ENCODE data around the gene ZYG11B. TPM values are rescaled to one million over a fixed set of nuclear protein-coding genes. Genes with fewer than 3 reads are reported as not detected.

Gene ZYG11B
- total and polyA plus RNA-seq, 9 of the 15 experiments (the other 6 are each of a cell fraction or from before 2014, with no cell fraction given) = 4.9 to 22.2 (median 12.2) TPM

- TF ChIP-seq NELFE (IDR thresholded peaks at IDR 0.05; ENCODE audit: insufficient read depth, insufficient read length) = no peak
- TF ChIP-seq MAFG (tag; conservative IDR thresholded peaks at IDR 0.05) = no peak
- no peak for TF ChIP-seq ZNF253 (CRISPR knock-in tag; conservative IDR thresholded peaks at IDR 0.05)
- peak; percentile 79 for TF ChIP-seq CREM (IDR thresholded peaks at IDR 0.05; ENCODE audit: low read depth)
- TF ChIP-seq FOXP1 (CRISPR knock-in tag; IDR thresholded peaks at IDR 0.05) = peak; percentile 96
- peak; percentile 94 for TF ChIP-seq LCOR (CRISPR knock-in tag; IDR thresholded peaks at IDR 0.05)
- TF ChIP-seq USF1 (CRISPR knock-in tag; IDR thresholded peaks at IDR 0.05) = peak; percentile 96
- peak; percentile 79 for TF ChIP-seq TRIM28 (IDR thresholded peaks at IDR 0.05)
- TF ChIP-seq NBN (IDR thresholded peaks at IDR 0.05; ENCODE audit: low read depth) = peak; percentile 37; the same call in 1 of the 2 replicates
- TF ChIP-seq PREB (CRISPR knock-in tag; IDR thresholded peaks at IDR 0.05) = no peak
- TF ChIP-seq E2F8 (IDR thresholded peaks at IDR 0.05; ENCODE audit: low read depth, partially characterized antibody) = no peak
- peak; percentile 94 for TF ChIP-seq PHF8 (IDR thresholded peaks at IDR 0.05; ENCODE audit: borderline replicate concordance, low read length)
- no peak; the same call in 1 of the 2 replicates for TF ChIP-seq MIER1 (IDR thresholded peaks at IDR 0.05; ENCODE audit: low read depth)
- no peak; the same call in 1 of the 2 replicates for TF ChIP-seq GABPA (tag; conservative IDR thresholded peaks at IDR 0.05; ENCODE audit: low read depth)
- no peak for TF ChIP-seq ATF1 (CRISPR knock-in tag; IDR thresholded peaks at IDR 0.05)
- peak; percentile 84 for TF ChIP-seq ATF1 (tag; IDR thresholded peaks at IDR 0.05)
- TF ChIP-seq ZNF668 (CRISPR knock-in tag; IDR thresholded peaks at IDR 0.05) = no peak
- peak; percentile 79 for TF ChIP-seq ZNF143 (CRISPR knock-in tag; IDR thresholded peaks at IDR 0.05)
- TF ChIP-seq L3MBTL2 (IDR thresholded peaks at IDR 0.05) = peak; percentile 99
- TF ChIP-seq ZNF764 (CRISPR knock-in tag; IDR thresholded peaks at IDR 0.05; ENCODE audit: low read depth) = no peak
- TF ChIP-seq RCOR1 (IDR thresholded peaks at IDR 0.05; ENCODE audit: borderline replicate concordance in 1 of 2, low read depth in 2 of 2, low read length in 2 of 2) = peak in 1 of 2 experiments; percentile 70; a peak in 2 of 4 replicates
- no peak for TF ChIP-seq MTA1 (IDR thresholded peaks at IDR 0.05; ENCODE audit: borderline replicate concordance)
- no peak for TF ChIP-seq NFYB (IDR thresholded peaks at IDR 0.05; ENCODE audit: extremely low read depth, insufficient read length)
- TF ChIP-seq MEIS2 (IDR thresholded peaks at IDR 0.05; ENCODE audit: partially characterized antibody) = peak; percentile 28
- TF ChIP-seq ZNF589 (CRISPR knock-in tag; IDR thresholded peaks at IDR 0.05; ENCODE audit: low read depth) = peak; percentile 76
- TF ChIP-seq FOXJ2 (tag; IDR thresholded peaks at IDR 0.05) = peak; percentile 85
Observed at GRCh38 chr1:52697795-52698674, 28.2 kb upstream of the ZYG11B start, which contains the start of gene COA7 (continued).

Measured in K562 (cell line).